NAMALWA (cell line): ENCODE measurements around the gene TUBA3E.
"Not testable (repeated sequence)": the region's sequence is repeated elsewhere in the genome, so short reads cannot be mapped to it uniquely, and the experiment has no call there.

Experiments used
- DNase-seq: peaks from one replicate; pipeline ENCODE4 v3.0.0-alpha.2; 2015; ENCODE audit warnings: low spot score

TUBA3E gene

DNA sequence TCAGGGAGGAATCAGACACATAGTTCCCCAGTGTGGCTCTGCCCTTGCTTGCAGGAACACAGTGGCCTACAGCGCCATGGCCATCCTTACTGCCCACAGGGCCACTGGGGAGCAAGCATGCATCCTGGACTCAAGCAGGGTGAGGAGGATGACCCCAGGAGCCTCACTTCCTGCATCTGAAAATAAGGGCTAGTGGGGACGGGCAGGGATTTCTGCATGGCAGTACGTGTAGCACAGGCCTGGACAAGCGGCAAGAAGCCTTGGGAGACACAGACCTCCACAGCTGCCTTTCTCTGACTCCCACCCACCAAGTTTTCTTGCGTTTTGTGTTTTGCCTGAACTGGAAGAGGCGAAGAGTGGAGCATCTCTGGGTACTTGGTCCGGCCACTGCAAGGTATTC is 35.8 kb downstream of the TUBA3E start:
- DNase-seq, result not testable (repeated sequence)

DNA sequence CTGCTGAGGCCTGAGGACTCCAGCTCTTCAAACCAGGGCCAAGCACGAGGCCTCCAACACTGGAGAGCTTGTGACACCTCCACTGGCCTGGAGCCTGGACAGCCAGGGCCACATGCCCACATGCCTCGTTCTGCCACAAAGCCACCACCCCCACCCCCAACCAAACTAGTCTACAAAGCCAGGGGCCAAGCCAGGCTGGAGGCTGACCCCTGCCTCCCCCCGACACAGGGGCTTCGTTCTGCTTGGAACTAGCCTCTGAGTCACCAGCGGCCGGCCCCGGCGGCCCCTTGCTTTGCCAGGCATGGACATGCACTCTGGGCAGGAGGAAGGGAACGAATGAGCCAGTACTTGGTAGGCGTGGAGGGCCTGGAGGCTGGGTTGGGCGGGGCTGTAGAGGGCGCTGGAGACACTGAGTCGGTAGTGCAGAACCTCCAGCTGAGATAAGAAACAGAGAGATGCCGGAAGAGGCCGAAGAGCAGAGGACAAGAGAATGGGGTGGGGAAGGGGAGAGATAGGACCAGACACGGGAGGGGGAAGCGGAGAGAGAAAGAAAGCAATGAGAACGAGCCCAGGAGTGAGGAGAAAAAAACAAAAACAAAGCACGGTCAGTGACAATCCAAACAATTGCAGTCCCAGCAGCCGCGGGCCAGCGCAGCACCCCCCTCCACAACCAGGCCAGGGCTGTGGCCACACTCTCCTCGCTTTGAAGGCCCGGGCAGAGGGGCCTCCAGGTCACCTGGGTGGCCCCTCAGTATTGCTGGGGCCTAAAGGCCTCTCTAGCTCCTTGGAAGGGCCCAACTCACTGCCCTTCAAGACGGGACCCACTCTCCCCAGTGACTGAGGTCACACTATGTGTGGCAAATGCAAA is 37.2 kb downstream of the TUBA3E start:
- DNase-seq, result not testable (repeated sequence)

DNA sequence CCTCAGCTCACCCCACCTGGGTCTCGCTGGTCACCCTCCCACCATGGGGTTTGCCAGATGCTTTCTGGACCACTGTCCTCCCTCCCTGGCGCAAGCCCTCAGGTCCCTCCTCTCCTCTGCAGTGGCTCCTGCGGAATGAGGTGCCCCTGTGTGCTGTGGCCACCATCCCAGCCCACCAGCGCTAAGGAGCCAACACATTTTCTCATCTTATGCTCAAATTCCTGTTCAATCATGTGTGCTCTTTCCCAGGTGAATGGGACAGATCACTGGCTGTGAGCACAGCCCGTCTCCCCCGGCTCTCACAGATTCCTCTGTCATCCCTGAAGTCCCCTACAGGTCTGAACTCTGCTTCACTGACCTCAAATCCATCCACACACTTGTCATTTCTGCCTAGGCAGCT is 38.1 kb downstream of the TUBA3E start:
- DNase-seq, result no peak

DNA sequence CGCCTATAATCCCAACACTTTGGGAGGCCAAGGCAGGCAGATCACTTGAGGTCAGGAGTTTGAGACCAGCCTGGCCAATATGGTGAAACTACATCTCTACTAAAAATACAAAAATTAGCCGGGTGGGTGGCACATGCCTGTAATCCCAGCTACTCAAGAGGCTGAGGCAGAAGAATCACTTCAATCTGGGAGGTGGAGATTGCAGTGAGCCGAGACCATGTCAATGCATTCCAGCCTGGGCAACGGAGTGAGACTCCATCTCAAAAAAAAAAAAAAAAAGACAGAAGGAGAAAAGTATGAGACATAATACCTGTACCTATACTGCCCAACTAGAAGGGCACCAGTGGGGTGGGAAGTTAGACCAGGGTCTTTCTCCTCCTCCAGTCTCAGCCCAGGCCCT is 38.9 kb downstream of the TUBA3E start:
- DNase-seq, result not testable (repeated sequence)

DNA sequence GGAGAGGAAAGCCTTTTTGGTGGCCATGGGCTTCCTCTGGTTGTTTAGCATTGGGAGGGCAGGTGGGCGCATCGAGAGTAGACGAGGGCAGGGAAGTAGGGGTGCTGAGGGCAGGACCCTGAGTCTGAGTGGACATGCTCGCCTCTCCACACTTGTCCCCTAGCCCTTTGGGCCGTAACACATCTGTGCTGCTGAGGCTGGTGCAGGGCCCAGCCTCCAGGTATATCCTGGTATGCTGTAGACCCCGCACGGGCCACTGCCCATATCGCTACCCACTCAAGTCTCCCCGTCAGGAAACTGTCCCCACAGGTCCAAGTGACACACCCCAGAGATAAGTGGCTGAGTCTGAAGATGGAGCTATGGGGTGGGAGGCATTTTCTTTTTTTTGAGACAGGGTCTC is 39.6 kb downstream of the TUBA3E start:
- no peak for DNase-seq

DNA sequence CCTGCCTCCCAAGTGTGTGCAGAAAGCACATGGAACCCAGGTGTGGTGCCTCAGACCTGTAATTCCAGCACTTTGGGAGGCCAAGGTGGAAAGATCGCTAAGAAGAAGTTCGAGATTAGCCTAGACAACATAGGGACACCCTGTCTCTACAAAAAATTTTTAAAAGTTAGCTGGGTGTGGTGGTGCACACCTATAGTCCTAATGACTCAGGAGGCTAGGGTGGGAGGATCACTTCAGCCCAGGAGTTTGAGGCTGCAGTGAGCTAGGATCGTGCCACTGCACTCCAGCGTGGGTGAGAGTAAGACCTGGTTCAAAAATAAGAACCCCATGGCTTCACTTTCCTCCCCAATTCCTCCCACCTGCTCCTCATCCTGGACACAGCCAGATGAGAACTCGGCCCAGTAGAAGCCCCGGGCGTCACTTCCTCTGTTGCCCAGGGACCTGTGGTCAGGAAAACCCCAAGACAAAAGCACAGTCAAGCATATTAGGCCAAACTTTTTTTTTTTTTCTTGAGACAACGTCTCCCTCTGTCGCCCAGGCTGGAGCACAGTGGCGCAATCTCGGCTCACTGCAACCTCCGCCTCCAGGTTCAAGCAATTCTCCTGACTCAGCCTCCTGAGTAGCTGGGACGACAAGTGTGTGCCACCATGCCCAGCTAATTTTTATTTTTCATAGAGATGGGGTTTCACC is 40.3 kb downstream of the TUBA3E start:
- DNase-seq, result peak; percentile 83

DNA sequence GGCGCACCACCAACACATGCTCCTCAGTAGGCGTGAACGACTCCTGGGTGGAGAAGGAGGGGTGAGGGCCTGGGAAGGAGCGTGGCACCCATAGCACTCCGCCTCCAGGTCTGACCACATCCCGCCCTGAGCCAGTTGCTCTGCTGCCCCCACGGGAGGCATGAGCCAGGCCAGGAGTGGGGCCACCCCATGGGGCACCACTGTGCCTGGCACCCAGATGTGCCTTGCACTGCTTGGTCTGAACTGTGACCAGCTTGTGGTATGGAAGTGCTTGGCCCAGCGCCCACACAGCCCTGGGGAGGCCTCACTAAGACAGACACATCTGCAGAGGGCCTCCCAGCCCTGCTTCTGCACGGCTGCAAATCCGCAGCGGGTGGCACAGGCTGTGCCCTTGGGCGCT is 40.9 kb downstream of the TUBA3E start:
- DNase-seq, result peak; percentile 71

DNA sequence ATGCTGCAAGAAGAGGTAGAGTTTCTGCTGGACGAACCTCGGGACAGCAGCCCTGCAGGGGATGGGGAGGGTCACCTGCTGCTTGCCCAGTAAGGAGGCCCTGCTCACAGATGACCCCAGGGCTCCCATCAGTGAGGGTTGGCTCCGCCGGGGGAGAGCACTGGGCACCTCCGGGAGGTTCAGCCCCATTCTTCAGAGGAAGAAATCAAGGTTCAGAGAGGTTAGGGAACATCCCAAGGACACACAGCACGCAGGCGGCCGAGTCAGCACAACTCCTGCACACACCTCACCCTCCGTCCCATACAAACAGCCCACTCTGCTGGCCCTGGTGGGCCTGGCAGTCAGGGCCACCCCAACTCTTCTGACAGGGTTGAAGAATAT is 41.6 kb downstream of the TUBA3E start:
- DNase-seq, result no peak

DNA sequence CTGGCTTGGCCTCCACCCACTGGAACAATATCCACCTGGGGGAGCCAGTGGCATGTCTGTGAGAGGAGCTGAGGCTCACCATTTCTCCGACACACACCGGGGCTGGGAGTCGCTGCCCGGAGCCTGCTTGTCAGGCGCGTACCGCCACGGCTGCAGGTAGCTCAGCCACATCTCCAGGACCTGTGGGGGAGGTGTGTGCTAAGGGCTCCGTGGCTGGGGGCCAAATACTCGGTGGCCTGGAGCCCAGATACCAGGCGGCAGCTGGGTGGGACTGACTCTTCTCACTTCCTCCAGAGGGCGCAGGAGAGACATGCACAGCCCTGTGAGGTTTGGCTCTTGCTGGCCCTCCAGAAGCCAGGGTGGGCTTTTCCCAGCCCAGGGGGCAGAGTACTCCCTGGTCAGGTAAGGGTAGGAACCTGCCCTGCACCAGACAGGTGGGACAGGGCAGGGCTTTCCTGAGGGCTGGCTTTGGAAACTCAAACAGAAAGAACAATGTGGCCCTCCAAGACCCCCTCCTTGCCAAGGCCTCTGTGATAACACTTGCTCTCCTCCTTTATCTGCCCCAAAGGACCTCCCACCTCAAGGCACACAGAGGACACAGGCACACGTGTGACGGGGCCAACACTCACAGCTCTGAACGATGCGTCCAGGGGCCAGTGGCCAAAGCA is 42.1 kb downstream of the TUBA3E start:
- DNase-seq, result peak; percentile 76

DNA sequence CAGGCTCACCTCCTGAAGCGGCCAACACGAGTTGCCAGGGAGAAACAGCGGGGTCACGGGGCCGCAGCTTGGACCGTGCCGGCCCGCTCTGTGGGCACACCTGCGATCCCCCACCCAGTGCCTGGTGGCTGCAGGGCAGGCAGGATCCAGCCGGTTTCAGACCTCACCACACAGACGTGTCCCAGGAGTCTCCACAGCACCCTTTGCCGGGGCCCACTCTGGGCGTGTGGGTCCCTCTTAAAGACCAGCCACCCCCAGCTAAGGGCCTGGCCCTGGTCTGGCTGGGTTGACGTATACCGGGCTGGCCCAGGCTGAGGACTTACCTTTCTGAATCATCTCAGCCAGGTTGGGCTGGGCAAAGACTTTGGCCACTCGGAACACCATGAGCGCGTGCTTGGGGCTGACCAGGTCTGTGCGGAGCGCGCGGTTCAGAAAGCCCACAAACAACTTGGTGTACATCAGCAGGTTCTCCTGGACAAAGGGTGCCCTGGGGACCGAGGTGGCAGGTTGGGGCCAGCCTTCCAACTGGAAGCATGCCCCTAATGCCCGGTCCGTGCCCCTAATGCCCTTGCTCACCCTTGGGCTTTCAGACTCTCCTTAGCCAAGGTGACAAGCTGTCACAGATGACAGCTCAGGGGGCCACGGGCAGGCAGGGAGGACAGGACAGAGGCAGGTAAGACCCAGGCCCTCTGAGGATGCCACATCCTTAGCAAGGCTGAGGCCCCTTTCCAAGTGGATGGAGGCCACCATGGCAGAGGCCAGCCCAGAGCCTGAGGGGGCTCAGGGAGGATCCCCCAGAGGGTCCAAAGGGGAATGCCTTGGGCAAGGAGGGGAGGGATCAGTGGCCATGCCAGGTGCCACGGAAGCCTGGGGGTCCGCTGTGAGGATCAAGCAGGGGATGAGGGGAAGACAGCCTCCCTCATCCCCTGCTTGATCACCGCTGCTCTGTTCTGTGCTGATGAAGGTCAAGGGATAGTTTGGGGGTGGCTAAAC is 43.2 kb downstream of the TUBA3E start:
- no peak for DNase-seq

DNA sequence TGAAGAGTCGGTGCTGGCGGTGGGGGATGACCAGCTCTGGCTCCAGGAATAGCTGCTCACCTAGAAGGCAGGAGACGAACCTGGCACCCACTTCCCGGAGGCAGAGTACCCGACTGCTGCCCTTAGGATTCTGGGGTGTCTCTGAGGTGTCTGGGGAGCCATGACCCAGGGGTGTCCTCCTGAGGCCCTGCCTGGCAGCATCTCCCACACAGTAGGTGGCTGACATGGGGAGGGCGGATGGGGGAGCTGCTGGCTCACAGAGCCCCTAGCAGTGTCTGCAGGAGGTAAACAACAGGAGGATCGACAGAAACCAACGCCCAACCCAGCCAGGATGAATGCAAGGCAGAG is 43.8 kb downstream of the TUBA3E start:
- not testable (repeated sequence) for DNase-seq

DNA sequence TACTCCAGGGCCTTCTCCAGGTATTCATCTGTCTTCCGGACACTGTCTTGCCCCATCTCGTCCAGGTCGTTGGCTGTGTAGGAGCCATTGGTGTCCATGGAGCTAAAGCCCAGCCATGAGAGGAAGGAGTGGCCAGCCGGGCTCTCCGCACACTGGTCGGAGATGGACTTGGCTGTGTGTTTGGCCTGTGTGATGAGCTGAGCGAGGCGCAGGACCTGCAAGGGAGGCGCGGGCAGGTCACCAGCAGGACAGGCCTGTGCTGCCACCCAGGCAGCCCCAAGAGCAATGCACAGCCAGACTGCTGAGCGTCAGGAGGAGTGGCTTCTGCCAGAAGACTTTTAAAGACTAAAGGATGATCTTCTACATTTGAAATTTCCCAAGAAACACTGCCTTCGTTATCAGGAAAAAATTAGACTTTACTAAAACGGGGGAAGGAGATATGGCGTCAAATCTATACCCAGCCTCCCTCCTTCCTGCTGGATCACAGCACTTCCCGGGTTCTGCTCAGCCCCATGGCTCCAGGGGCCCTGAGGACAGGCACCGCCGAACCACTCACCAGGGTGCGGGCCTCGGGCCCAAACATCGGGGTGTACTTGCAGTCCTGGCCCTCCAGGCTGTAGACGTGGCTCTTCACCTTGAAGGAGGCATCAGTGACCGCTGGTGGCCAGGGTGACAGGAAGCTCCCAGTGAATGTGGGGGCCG is 44.4 kb downstream of the TUBA3E start:
- not testable (repeated sequence) for DNase-seq

DNA sequence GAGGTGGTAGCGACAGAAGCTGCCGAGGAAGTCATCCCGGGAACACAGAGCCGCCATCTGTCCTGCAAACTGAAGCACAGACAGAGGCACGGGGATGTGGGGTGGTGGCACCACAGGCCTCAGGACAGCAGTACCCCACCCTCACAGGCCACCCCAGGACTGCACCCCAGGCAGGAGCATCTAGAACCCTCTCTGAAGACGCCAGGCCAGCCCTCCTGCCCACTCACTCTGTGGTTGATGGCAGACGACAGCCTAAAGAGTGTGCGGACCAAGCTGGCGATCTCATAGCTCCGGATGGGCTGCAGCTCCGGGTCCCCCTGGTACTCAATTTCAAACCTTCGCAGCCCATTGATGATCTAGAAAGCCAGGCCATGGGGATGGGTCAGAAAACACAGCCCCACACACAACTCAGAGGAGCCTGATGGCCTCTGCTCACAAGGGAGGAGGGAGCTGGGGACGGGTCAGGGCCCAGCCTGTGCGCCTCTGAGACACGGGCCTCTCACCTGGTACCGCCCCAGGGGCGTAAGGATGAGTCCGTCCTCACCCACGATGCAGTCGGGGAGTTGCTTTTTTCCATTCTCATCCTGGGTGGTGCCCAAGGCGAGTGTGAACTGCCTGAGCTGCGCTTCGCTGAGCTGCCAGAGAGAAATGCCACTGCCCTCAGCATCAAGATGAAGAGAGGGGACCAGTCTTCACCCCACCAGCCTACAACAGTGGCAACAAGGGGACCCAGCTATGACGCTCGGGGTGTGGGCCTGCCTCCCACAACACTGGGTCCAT is 45.2 kb downstream of the TUBA3E start:
- DNase-seq, result no peak

DNA sequence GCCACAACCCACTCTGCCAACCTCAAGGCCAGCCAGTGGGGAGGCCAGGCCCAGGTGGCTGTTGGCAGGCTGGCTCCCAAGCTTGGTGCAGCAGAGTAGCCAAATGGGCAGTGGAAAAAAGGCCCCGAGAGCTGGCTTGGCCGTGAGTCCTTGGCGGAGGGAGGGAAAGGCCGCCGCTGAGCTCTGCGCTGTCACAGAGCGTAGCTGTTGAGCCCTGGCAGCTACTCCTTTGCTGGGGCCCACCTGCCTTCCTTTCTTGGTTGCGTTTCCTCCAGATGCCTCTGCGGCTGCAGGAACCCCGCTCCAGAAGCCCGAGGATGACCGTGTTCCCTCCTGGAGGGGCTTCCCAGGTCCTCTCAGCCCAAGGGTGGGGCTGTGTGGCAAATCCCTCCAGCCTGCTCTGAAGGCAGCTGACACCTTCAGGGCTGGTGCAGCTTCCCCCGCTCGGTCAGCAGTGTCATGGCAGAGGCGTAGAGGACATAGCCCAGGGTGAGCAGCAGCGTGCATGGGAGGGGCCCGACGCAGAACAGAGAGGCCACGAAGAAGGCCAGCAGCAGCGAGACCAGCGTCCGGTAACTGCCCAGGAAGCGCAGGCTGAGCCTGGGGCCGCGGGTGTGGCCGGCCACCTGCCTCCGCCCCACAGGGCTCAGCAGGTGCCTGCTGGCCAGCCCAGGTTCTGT is 46.0 kb downstream of the TUBA3E start:
- not testable (repeated sequence) for DNase-seq

DNA sequence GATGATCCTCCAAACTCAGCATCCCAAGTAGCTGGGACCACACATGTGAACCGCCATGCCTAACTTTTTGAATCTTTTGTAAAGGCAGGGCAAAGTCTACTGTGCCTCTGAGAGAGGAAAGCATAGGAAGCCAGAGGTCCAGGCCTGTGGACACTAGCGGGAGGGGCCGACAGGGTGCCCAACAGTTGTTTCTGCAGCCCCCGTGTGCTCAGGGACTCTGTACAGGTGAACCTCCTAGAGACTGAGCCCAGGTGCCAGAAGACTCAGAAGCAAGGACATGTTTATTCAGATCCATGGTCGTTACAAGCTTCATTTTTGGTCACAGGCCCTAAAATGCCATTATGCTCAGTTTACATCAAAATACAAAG is 47.1 kb downstream of the TUBA3E start:
- DNase-seq, result not testable (repeated sequence)

DNA sequence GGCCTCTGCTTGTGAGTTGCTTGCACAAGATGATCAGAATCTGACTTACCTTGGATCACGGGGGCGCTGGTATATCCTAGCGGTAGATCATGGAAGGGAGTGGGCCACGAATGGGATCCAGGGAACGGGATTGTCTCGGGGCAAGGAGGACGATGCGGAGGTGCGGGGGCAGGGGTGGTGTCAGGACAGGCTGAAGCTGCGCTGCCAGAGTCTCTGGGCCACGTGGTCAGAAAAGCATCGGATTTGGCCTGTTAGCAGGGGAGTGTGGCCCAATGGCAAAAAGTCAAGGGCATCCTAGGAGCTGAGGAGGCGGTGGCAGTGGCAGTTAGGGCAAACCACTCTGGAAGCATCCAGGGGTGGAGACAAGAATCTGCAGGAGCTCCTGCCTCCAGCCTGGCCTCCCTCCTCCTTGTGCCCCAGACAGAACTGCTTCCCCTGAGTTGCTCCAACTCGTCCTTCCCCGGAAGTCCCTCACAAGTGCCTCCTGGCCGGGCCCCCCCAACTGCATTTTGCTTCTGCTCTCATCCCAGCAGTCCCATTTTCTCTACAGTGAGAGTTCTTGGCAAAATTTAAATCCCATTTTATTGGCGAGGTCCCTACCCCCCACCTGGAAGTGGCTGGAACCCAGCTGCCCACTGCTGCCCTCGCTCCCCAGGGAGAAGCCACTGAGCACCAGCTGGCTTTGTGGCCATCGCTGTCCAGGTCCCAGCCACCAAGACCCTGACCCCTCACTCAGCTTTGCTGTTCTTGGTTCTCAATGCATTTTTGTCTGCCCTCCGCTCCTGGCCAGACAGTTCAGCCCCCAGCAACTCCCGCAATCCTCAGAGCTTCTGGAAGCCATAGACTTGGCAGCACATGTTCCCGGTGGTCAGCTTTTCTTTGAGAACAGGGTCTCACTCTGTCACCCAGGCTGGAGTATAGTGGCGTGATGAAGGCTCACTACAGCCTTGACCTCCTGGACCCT is 47.8 kb downstream of the TUBA3E start:
- no peak for DNase-seq

DNA sequence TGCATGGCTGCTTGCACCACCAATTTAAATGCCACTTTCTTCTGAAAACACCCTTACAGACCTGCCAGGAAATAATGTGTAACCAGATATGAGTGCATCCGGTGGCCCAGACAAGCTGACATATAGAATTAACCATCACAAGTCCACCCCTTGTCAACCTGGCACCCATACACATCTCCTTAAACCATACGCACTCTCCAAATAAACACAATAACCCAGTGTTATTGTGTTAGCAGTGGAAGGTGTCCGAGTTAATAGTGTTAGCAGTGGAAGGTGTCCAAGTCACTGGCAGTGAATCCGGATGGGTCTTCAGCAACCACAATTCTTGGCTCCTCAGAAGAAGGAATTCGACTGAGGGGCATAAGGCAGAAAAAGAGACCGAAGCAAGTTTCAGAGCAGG is 49.7 kb downstream of the TUBA3E start:
- DNase-seq, result not testable (repeated sequence)

DNA sequence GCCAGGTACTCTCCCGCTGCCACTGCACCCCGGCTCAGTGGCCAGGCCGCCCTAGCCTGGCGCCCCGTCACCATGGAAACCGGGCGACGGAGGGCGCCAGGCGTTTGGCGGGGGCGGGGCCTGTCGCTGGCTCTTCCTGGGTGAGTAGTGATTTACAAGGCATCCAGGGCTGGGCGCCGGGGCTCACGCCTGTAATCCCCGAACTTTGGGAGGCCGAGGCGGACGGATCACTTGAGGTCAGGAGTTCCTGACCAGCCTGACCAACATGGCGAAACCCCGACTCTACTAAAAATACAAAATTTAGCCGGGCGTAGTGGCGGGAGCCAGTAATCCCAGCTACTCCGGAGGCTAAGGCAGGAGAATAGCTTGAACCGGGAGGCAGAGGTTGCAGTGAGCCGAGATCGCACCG is 53.2 kb downstream of the TUBA3E start, which contains the start of gene CCDC74B:
CCDC74B (minus strand) TSS at position 107 of the 409 bp plus-strand sequence. CDS start 116 bp downstream, outside the sequence.
- not testable (repeated sequence) for DNase-seq
